Tibial artery (tissue), 4 donors: Measurements from ENCODE around the gene SDF4.

Experiments
- DNase-seq, 2 donors: peaks; one replicate each; pipeline ENCODE4 v3.0.0-alpha.2; 2019
- H3K27ac ChIP-seq, 2 donors: fragments of 200-600 bp; sonication (generic) in 1 of 2; 1 replicate in 1 of 2; 2 replicates in 1 of 2; pipeline ENCODE4 v1.5.1; 2018 to 2019; ENCODE audit warnings: mild to moderate bottlenecking in 1 of 2
- H3K27me3 ChIP-seq, 2 donors: fragments of 200-600 bp; sonication (generic) in 1 of 2; one replicate each; pipeline versions ENCODE4 v1.5.1 to v1.6.0; 2016 to 2019
- H3K36me3 ChIP-seq, 3 donors: fragments of 200-600 bp; sonication (generic) in 2 of 3; one replicate each; pipeline ENCODE4 v1.5.1; 2016 to 2019; ENCODE audit warnings: mild to moderate bottlenecking in 2 of 3
- H3K4me1 ChIP-seq, 4 donors: fragments of 200-600 bp; sonication (generic) in 2 of 4; 1 replicate in 3 of 4; 2 replicates in 1 of 4; pipeline ENCODE4 v1.5.1; 2016 to 2019
- H3K4me3 ChIP-seq, 2 donors: fragments of 200-600 bp; sonication (generic) in 1 of 2; 1 replicate in 1 of 2; 2 replicates in 1 of 2; pipeline ENCODE4 v1.5.1; 2018 to 2019; ENCODE audit warnings: mild to moderate bottlenecking in 2 of 2
- H3K9me3 ChIP-seq, 3 donors: fragments of 200-600 bp; sonication (generic) in 1 of 3; one replicate each; pipeline ENCODE4 v1.5.1; 2016 to 2019
- intact Hi-C: fragments of 100-400 bp; cut with DNase I; formaldehyde crosslinking; loops from one replicate; pipeline ENCODE4 v1.15.0; 2023; ENCODE audit warnings: low total_unique reads
- TF ChIP-seq, protein P1 (sequence below), 2 experiments: fragments of 200-600 bp in 1 of 2; fragments of 450-650 bp in 1 of 2; IDR thresholded peaks; one replicate each; pipeline ENCODE4 v1.5.1; 2017 to 2019; ENCODE audit warnings: antibody characterized with exemption in 2 of 2, mild to moderate bottlenecking in 1 of 2, moderate library complexity in 1 of 2

Gene SDF4

GRCh38 chr1:1218524-1219200, 13.1 kb downstream of the SDF4 start:
- H3K27me3 ChIP-seq, result no peaks in the 10 kb centered on the region
- no peaks in the 10 kb centered on the region for H3K9me3 ChIP-seq
- H3K4me3 ChIP-seq, result no peak overlapping the region
- H3K27ac ChIP-seq, result no peak overlapping the region
- intact Hi-C loops, result no loop called here
- TF ChIP-seq, protein P1, sequence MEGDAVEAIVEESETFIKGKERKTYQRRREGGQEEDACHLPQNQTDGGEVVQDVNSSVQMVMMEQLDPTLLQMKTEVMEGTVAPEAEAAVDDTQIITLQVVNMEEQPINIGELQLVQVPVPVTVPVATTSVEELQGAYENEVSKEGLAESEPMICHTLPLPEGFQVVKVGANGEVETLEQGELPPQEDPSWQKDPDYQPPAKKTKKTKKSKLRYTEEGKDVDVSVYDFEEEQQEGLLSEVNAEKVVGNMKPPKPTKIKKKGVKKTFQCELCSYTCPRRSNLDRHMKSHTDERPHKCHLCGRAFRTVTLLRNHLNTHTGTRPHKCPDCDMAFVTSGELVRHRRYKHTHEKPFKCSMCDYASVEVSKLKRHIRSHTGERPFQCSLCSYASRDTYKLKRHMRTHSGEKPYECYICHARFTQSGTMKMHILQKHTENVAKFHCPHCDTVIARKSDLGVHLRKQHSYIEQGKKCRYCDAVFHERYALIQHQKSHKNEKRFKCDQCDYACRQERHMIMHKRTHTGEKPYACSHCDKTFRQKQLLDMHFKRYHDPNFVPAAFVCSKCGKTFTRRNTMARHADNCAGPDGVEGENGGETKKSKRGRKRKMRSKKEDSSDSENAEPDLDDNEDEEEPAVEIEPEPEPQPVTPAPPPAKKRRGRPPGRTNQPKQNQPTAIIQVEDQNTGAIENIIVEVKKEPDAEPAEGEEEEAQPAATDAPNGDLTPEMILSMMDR (IDR thresholded peaks at IDR 0.05), result no peak
- H3K4me1 ChIP-seq, result no peaks in the 10 kb centered on the region
- DNase-seq, result no peak
- H3K36me3 ChIP-seq, result peaks cover 43 to 84% (median 75%) of the 10 kb centered on the region in 3 donors

DNA sequence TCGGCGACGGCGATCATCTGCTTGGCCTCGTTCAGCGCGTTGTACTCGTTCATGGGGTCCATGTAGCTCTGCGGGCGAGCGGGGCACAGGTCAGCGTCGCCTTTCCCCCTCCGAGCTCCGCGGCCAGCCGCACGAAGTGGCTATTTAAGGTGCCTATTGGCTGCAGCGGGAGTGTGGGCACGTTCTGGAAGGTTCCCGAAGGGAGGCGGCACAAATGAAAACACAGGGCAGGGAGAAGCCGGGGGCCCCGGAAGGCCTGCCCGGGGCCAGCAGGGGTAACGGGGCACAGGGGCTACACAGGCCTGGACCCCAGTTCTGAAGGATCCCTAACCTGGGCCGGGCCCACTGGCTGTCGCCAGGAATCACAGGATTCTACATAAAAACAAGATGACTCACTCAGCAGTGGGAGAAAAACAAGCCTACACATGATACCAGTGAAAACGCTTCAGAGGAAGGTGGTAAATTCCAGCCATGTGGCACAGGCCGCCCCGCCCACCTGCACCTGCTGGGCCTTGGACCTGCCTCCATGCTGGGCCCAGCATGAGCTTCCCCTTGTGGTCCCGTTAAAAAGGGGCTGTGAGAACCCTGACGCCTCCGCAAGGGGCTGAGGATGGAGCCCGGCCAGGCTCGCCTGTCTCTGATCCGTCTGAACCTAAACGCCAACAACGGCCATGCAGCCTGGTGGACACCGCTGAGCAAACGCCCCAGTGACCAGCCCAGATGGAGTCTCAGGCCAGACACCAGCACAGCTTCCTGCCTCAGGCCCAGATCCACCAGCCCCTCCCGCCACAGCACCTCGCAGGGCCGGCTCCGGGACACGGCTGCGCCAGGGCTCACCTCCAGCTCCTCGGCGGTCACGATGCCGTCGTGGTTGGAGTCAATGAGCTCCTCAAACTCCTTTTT, 13.9 kb downstream of the SDF4 start:
- H3K4me3 ChIP-seq, result no peak overlapping the region
- H3K27me3 ChIP-seq, result peaks cover 0 to 2% of the 10 kb centered on the region in 2 donors
- DNase-seq, result no peak
- peaks cover 36 to 76% (median 67%) of the 10 kb centered on the region in 3 donors for H3K36me3 ChIP-seq
- intact Hi-C loops, result no loop called here
- H3K27ac ChIP-seq, result no peak overlapping the region
- H3K9me3 ChIP-seq, result no peaks in the 10 kb centered on the region
- TF ChIP-seq, protein P1 (IDR thresholded peaks at IDR 0.05), result no peak
- H3K4me1 ChIP-seq, result no peaks in the 10 kb centered on the region

DNA sequence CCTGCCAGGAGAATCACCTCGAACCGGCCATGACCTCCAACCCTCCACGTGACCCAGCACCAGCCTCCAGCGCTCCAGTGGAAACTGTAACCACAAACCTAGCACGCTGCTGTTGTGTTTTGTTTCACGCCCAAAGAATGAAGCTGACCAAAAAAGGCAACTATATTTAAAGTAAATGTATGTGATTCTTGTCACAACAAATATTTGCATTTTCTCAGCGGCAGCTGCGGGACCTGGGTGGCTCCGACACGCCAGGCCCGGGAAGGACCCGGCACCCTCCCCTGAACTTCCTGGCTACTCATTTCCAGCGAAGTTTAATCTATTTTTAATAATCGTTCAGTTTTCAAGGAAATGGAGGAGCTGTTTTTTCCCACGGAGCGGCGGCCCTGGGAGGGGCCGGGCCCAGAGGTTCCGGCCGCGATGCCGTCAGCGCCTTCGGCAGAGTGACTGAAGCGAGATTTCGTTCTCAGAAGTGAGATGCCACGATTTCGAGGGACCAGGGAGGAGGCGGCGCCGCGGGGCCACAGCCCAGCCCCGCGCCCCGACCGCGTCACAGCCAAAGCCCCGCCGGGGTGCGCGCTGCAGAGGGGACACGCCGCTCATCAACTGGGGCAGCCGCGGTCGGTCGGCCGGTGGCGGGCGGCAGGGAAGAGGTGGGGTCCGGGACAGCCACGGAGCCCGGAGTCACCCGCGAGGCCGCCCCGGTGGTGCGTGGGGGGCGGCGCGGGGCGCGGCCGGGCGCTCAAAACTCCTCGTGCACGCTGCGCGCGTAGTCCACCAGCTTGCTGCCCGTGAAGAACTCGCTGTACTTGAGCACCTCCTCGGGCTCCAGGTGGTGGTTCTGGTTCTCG, 14.8 kb downstream of the SDF4 start:
- Histone ChIP-seq H3K36me3 (peaks cover 27 to 67% (median 59%) of the 10 kb centered on the region in 3 donors), H3K4me3 (no peak overlapping the region), H3K9me3 (no peaks in the 10 kb centered on the region), H3K27ac (no peak overlapping the region), H3K4me1 (no peaks in the 10 kb centered on the region), H3K27me3 (peaks cover 0 to 2% of the 10 kb centered on the region in 2 donors)
- TF ChIP-seq, protein P1 (IDR thresholded peaks at IDR 0.05), result no peak
- no peak for DNase-seq
- intact Hi-C loops, result no loop called here

GRCh38 chr1:1215881-1216605, 15.8 kb downstream of the SDF4 start:
- no peaks in the 10 kb centered on the region for H3K9me3 ChIP-seq
- intact Hi-C loops, result no loop called here
- H3K36me3 ChIP-seq, result peaks cover 23 to 58% (median 49%) of the 10 kb centered on the region in 3 donors
- peaks cover 0 to 2% of the 10 kb centered on the region in 2 donors for H3K27me3 ChIP-seq
- H3K4me3 ChIP-seq, result no peak overlapping the region
- TF ChIP-seq, protein P1 (IDR thresholded peaks at IDR 0.05), result no peak
- no peaks in the 10 kb centered on the region for H3K4me1 ChIP-seq
- DNase-seq, result no peak
- no peak overlapping the region for H3K27ac ChIP-seq
